Naive thymus-derived CD4-positive, alpha-beta T cell (primary cell): ENCODE data around the gene RAD51B. TPM values are rescaled to one million over a fixed set of nuclear protein-coding genes. Genes with fewer than 3 reads are reported as not detected.

ENCODE experiments used
- ATAC-seq: fragments of 150-1000 bp; cut with Tn5 transposase; 2 replicates; pipeline ENCODE4 v1.10.0; 2021; ENCODE audit warnings: mild to moderate bottlenecking, moderate library complexity
- CTCF ChIA-PET: fragments of 350-600 bp; sonication (Branson Sonifier 250); formaldehyde crosslinking; loops from one replicate; lab custom pipeline; 2021; ENCODE audit warnings: antibody characterized with exemption; lab: Charles Lee
- POLR2A ChIA-PET: fragments of 350-600 bp; sonication (Branson Sonifier 250); formaldehyde crosslinking; loops from one replicate; lab custom pipeline; 2021; ENCODE audit warnings: antibody characterized with exemption, inconsistent platforms; lab: Charles Lee
- DNase-seq, 9 donors: peaks; one replicate each; pipeline versions ENCODE4 v3.0.0 to v3.0.0-alpha.2; 2020 to 2022; ENCODE audit warnings: mixed read lengths in 1 of 9
- H3K27ac ChIP-seq: one replicate; pipeline ENCODE4 v1.7.0; 2013; ENCODE audit warnings: mild to moderate bottlenecking, low read depth, low read length, moderate library complexity
- H3K27me3 ChIP-seq, 2 donors: one replicate each; pipeline ENCODE4 v1.7.0; 2013; ENCODE audit warnings: low read length in 2 of 2, mild to moderate bottlenecking in 2 of 2, moderate library complexity in 2 of 2; ENCODE audit not compliant: control insufficient read depth in 2 of 2, insufficient read depth in 2 of 2
- H3K36me3 ChIP-seq, 3 experiments: 1 replicate in 2 of 3; 2 replicates in 1 of 3; pipeline ENCODE4 v1.7.0; 2013; ENCODE audit warnings: low read length in 3 of 3, mild to moderate bottlenecking in 3 of 3, moderate library complexity in 1 of 3; ENCODE audit not compliant: insufficient read depth in 3 of 3, control insufficient read depth in 2 of 3
- H3K4me1 ChIP-seq, 2 donors: one replicate each; pipeline ENCODE4 v1.7.0; 2013; ENCODE audit warnings: low read length in 2 of 2, mild to moderate bottlenecking in 2 of 2, moderate library complexity in 1 of 2; ENCODE audit not compliant: control insufficient read depth in 2 of 2, insufficient read depth in 2 of 2
- H3K4me3 ChIP-seq: 2 replicates; pipeline ENCODE4 v1.7.0; 2013; ENCODE audit warnings: mild to moderate bottlenecking, low read length
- H3K9me3 ChIP-seq, 3 experiments: 1 replicate in 2 of 3; 2 replicates in 1 of 3; pipeline ENCODE4 v1.7.0; 2013; ENCODE audit warnings: low read length in 3 of 3; ENCODE audit not compliant: control insufficient read depth in 2 of 3
- H3K27ac Mint-ChIP-seq, 9 donors: one replicate each; pipeline ENCODE4 v1.8.0; 2020 to 2022; ENCODE audit warnings: mixed read lengths in 9 of 9, mild to moderate bottlenecking in 8 of 9, moderate library complexity in 5 of 9, inconsistent platforms in 2 of 9
- H3K27me3 Mint-ChIP-seq, 5 donors: one replicate each; pipeline ENCODE4 v1.8.0; 2021 to 2022; ENCODE audit warnings: mixed read lengths in 5 of 5, mild to moderate bottlenecking in 1 of 5
- H3K36me3 Mint-ChIP-seq, 5 donors: one replicate each; pipeline ENCODE4 v1.8.0; 2020 to 2022; ENCODE audit warnings: mixed read lengths in 5 of 5, mild to moderate bottlenecking in 3 of 5, inconsistent platforms in 1 of 5
- H3K4me1 Mint-ChIP-seq, 7 donors: one replicate each; pipeline ENCODE4 v1.8.0; 2020 to 2022; ENCODE audit warnings: mixed read lengths in 7 of 7, mild to moderate bottlenecking in 3 of 7, inconsistent platforms in 1 of 7
- H3K4me3 Mint-ChIP-seq, 10 donors: one replicate each; pipeline ENCODE4 v1.8.0; 2020 to 2022; ENCODE audit warnings: mild to moderate bottlenecking in 10 of 10, mixed read lengths in 10 of 10, moderate library complexity in 6 of 10, inconsistent platforms in 2 of 10
- H3K9me3 Mint-ChIP-seq, 11 donors: one replicate each; pipeline ENCODE4 v1.8.0; 2020 to 2022; ENCODE audit warnings: mixed read lengths in 11 of 11, mild to moderate bottlenecking in 4 of 11, inconsistent platforms in 1 of 11, moderate library complexity in 1 of 11
- intact Hi-C, 2 donors: fragments of 100-400 bp; cut with micrococcal nuclease; formaldehyde crosslinking; loops; one replicate each; pipeline ENCODE4 v1.15.1; 2023
- polyA plus RNA-seq, 2 donors: library from polyadenylated mRNA; unstranded; fragments of 300-500 nt; fragmentation: Illumina TruSeq; gene quantifications; one replicate each; pipeline ENCODE4 v1.2.3, GENCODE V29; 2021
- total RNA-seq, 6 experiments: library from RNA in 5 of 6; stranded (reverse) in 5 of 6; gene quantifications; 1 replicate in 5 of 6; 2 replicates in 1 of 6; pipeline ENCODE4 v1.2.3 and lab custom pipeline; 2021 to 2026

The RAD51B gene
- total and polyA plus RNA-seq, 7 experiments from 2014 or later: 15.0 to 42.2 (median 28.8) TPM

DNA sequence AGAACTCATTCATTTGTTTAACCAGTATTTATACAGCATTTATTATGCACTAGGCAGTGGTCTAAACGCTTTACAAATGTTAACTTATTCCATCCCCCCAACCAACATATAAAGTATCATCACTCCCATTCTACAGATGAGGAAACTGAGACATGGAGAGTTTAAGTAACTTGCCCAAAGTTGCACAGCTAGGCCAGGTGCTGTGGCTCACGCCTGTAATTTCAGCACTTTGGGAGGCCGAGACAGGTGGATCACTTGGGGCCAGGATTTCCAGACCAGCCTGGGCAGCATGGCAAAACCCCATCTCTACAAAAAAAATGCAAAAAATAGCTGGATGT lies 935.4 kb downstream of the RAD51B start:
- H3K36me3 Mint-ChIP-seq: no peaks in the 10 kb centered on the region
- ATAC-seq (no peak), DNase-seq (no peak)
- no peaks in the 10 kb centered on the region for H3K9me3 ChIP-seq
- CTCF ChIA-PET: no interaction called here
- H3K4me3 ChIP-seq: no peak overlapping the region
- H3K4me1 Mint-ChIP-seq: peaks cover 10 to 21% (median 15%) of the 10 kb centered on the region in 7 donors
- no peaks in the 10 kb centered on the region for H3K27me3 ChIP-seq
- no peak overlapping the region for H3K27ac Mint-ChIP-seq
- no peaks in the 10 kb centered on the region for H3K36me3 ChIP-seq
- intact Hi-C loops: no loop called here
- no peak overlapping the region for H3K27ac ChIP-seq
- POLR2A ChIA-PET: no interaction called here
- H3K4me1 ChIP-seq: peaks cover 5 to 7% of the 10 kb centered on the region in 2 donors
- H3K4me3 Mint-ChIP-seq: no peak overlapping the region
- H3K9me3 Mint-ChIP-seq: peaks cover 0 to 2% (median 0%) of the 10 kb centered on the region in 11 donors
- peaks cover 0 to 8% (median 0%) of the 10 kb centered on the region in 5 donors for H3K27me3 Mint-ChIP-seq

DNA sequence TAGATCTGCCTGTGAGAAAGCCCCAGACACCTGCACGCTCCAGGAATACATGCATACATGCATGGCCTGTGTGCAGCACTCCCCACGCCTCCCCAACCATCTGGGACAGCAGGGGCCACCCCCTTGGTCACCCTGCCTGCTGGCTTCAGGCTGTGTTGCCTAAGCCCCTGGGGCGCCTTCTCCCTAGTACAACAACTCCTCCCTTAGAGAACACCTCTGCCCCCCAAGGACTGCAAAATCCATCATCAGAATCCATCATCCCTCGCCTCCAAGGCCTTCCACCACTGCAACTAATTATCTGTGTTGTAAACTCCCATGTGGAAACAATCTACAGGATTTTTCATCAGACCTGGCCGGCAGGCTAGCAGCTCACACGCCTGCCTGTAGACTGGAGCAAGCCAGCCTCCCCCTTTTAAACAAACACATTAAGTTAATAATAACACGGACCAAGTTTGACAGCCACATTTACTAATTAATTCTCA lies 936.5 kb downstream of the RAD51B start:
- H3K4me3 ChIP-seq: no peak overlapping the region
- no peaks in the 10 kb centered on the region for H3K9me3 ChIP-seq
- Mint-ChIP-seq H3K36me3 (no peaks in the 10 kb centered on the region), H3K9me3 (peaks cover 0 to 2% (median 0%) of the 10 kb centered on the region in 11 donors), H3K4me1 (peaks cover 10 to 23% (median 18%) of the 10 kb centered on the region in 7 donors), H3K4me3 (no peak overlapping the region), H3K27ac (no peak overlapping the region), H3K27me3 (peaks cover 0 to 9% (median 0%) of the 10 kb centered on the region in 5 donors)
- DNase-seq (no peak), ATAC-seq (no peak)
- intact Hi-C loops: no loop called here
- ChIA-PET POLR2A (interaction anchor here (2.0 kb wide), 1 partner anchor 16 kb away, joined by 12 read pairs; no protein-coding TSS in a partner anchor), CTCF (no interaction called here)
- peaks cover 5 to 7% of the 10 kb centered on the region in 2 donors for H3K4me1 ChIP-seq
- no peak overlapping the region for H3K27ac ChIP-seq
- H3K27me3 ChIP-seq: no peaks in the 10 kb centered on the region
- H3K36me3 ChIP-seq: no peaks in the 10 kb centered on the region

DNA sequence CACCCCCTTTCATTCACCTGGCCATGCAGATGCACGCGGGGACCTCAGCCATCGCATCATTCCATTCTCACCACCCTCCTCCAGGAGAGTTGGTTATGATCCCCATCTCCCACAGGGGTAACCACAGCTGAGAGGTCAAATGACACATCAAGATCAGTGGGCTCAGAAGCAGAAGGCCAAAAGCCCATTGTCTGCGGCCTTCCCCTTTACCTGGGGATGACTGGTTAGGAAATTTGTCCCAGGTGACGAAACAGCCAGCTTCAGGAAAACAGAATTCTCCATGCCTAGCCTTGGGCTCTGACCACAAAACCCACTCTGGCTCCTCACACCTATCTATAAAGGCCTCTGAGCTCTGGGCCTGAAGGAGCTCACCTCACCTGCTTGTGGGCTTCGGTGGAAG lies 937.2 kb downstream of the RAD51B start:
- H3K36me3 Mint-ChIP-seq: no peaks in the 10 kb centered on the region
- H3K27ac Mint-ChIP-seq: no peak overlapping the region
- ChIA-PET CTCF (no interaction called here), POLR2A (interaction anchor here (1.2 to 2.0 kb wide), 2 partner anchors 15 to 60 kb away, joined by 4 to 12 read pairs; no protein-coding TSS in a partner anchor)
- peaks cover 0 to 9% (median 0%) of the 10 kb centered on the region in 5 donors for H3K27me3 Mint-ChIP-seq
- no peak overlapping the region for H3K4me3 Mint-ChIP-seq
- peaks cover 0 to 2% (median 0%) of the 10 kb centered on the region in 11 donors for H3K9me3 Mint-ChIP-seq
- Histone ChIP-seq H3K4me1 (peaks cover 5 to 7% of the 10 kb centered on the region in 2 donors), H3K36me3 (no peaks in the 10 kb centered on the region), H3K4me3 (no peak overlapping the region), H3K27me3 (no peaks in the 10 kb centered on the region), H3K27ac (no peak overlapping the region), H3K9me3 (no peaks in the 10 kb centered on the region)
- intact Hi-C loops: no loop called here
- ATAC-seq: no peak
- H3K4me1 Mint-ChIP-seq: peaks cover 11 to 24% (median 19%) of the 10 kb centered on the region in 7 donors
- no peak for DNase-seq

DNA sequence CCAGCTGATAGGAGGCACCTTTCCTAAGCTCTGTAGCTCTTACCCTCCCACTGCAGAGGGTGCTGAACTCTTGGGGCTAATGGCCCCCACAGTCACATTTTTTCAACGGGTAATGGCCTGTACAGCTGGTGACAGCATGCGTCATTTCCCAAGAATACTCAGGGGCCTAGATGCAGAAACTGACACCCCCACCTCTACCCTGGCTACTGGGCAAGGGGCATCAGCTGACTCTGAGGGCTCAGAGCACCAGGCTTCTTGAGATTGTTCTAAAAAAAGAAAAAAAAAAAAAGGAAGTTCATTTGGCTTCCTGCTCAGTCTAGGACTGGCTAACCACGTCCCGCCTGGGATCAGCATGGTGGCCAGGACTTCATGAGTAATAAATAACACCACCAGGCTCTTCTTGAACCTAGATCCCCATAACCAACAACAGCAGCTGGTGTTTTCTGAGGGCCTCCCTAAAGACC lies 938.1 kb downstream of the RAD51B start:
- H3K36me3 Mint-ChIP-seq: no peaks in the 10 kb centered on the region
- no peak overlapping the region for H3K27ac Mint-ChIP-seq
- Histone ChIP-seq H3K4me1 (peaks cover 5 to 7% of the 10 kb centered on the region in 2 donors), H3K36me3 (no peaks in the 10 kb centered on the region), H3K27me3 (no peaks in the 10 kb centered on the region), H3K4me3 (no peak overlapping the region), H3K9me3 (no peaks in the 10 kb centered on the region), H3K27ac (no peak overlapping the region)
- DNase-seq (no peak), ATAC-seq (peak; percentile 90)
- no peak overlapping the region for H3K4me3 Mint-ChIP-seq
- intact Hi-C loops: no loop called here
- peaks cover 11 to 31% (median 21%) of the 10 kb centered on the region in 7 donors for H3K4me1 Mint-ChIP-seq
- CTCF ChIA-PET: interaction anchor here (0.6 to 0.8 kb wide), 2 partner anchors 21 to 84 kb away, joined by 3 read pairs; no protein-coding TSS in a partner anchor
- H3K27me3 Mint-ChIP-seq: peaks cover 0 to 5% (median 0%) of the 10 kb centered on the region in 5 donors
- H3K9me3 Mint-ChIP-seq: peaks cover 0 to 2% (median 0%) of the 10 kb centered on the region in 11 donors
- POLR2A ChIA-PET: interaction anchor here (0.6 to 2.0 kb wide), 6 partner anchors 14 to 121 kb away, joined by 3 to 12 read pairs (median 4); no protein-coding TSS in a partner anchor

DNA sequence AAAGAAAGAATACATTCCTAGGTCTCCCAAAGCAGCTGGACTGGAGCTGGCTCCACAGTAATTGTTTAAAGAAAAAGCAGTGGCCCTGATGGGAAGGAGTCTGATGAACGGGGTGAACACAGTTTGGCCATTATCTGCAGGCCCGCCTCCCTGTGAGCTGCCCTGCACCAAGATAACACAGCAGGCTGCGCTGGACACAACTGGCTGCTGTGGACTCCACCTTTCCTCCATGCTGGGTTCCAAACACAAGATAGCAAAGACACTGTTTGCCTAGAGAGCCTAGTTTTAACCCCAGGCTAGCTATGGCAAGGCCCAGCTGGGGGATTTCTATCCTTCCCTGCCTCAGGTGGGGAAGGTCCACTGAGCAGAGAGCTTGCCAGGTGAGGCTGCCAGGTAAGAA lies 938.7 kb downstream of the RAD51B start:
- Mint-ChIP-seq H3K4me3 (peak overlapping the region in 1 of 10 donors; percentile 14), H3K27me3 (peaks cover 0 to 5% (median 0%) of the 10 kb centered on the region in 5 donors), H3K36me3 (no peaks in the 10 kb centered on the region), H3K9me3 (peaks cover 0 to 2% (median 0%) of the 10 kb centered on the region in 11 donors), H3K4me1 (peaks cover 11 to 31% (median 21%) of the 10 kb centered on the region in 7 donors), H3K27ac (peak overlapping the region in 1 of 9 donors; percentile 36)
- Histone ChIP-seq H3K27ac (no peak overlapping the region), H3K9me3 (no peaks in the 10 kb centered on the region), H3K4me3 (no peak overlapping the region), H3K4me1 (peaks cover 5 to 7% of the 10 kb centered on the region in 2 donors), H3K36me3 (no peaks in the 10 kb centered on the region), H3K27me3 (no peaks in the 10 kb centered on the region)
- CTCF ChIA-PET: interaction anchor here (0.8 kb wide), 1 partner anchor 21 kb away, joined by 3 read pairs; no protein-coding TSS in a partner anchor
- ATAC-seq: no peak
- POLR2A ChIA-PET: interaction anchor here (0.9 to 1.6 kb wide), 2 partner anchors 22 to 24 kb away, joined by 3 read pairs; no protein-coding TSS in a partner anchor
- intact Hi-C loops: no loop called here
- DNase-seq: no peak

DNA sequence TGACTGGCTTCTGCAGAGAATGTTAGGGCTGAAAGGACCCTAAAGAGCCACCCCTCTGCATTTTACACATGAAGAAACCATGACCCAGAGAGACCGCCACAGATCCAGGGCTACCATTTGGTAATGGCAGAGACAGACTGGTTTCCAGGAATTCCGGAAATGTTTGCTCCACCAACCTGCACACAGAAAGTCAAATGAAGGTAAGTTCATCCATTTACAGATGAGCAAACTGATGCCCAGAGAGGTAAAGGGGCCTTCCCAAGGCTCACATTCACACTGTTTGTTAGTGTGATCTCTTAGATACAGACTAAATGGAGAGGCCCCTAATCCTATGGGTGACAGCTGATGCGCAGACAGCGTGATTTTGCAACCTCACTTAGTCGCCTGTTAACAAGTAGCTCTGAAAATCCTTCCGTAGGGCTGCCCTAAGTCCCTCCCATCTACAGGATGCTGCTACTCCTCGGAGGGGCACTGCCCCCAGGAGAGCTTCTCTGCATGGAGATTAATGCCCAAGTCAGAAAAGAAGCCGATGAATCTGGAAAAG lies 939.5 kb downstream of the RAD51B start:
- H3K4me1 ChIP-seq: peaks cover 5 to 7% of the 10 kb centered on the region in 2 donors
- Mint-ChIP-seq H3K9me3 (peaks cover 0 to 2% (median 0%) of the 10 kb centered on the region in 11 donors), H3K4me1 (peaks cover 11 to 31% (median 21%) of the 10 kb centered on the region in 7 donors), H3K36me3 (no peaks in the 10 kb centered on the region), H3K27me3 (peaks cover 0 to 5% (median 0%) of the 10 kb centered on the region in 5 donors), H3K27ac (peak overlapping the region in 1 of 9 donors; percentile 37), H3K4me3 (no peak overlapping the region)
- no peaks in the 10 kb centered on the region for H3K9me3 ChIP-seq
- POLR2A ChIA-PET: interaction anchor here (1.6 kb wide), 1 partner anchor 21 kb away, joined by 3 read pairs; no protein-coding TSS in a partner anchor
- H3K27ac ChIP-seq: no peak overlapping the region
- H3K4me3 ChIP-seq: no peak overlapping the region
- intact Hi-C loops: no loop called here
- DNase-seq (no peak), ATAC-seq (no peak)
- CTCF ChIA-PET: no interaction called here
- no peaks in the 10 kb centered on the region for H3K27me3 ChIP-seq
- H3K36me3 ChIP-seq: no peaks in the 10 kb centered on the region
